GM12801 (cell line): ENCODE measurements around the gene TMEM9B.

Experiments used
- CTCF ChIP-seq: IDR thresholded peaks from one replicate; pipeline ENCODE4 v1.5.1; 2011; ENCODE audit warnings: control low read depth; ENCODE audit not compliant: insufficient read length; ENCODE audit errors: extremely low read depth

Gene TMEM9B

DNA sequence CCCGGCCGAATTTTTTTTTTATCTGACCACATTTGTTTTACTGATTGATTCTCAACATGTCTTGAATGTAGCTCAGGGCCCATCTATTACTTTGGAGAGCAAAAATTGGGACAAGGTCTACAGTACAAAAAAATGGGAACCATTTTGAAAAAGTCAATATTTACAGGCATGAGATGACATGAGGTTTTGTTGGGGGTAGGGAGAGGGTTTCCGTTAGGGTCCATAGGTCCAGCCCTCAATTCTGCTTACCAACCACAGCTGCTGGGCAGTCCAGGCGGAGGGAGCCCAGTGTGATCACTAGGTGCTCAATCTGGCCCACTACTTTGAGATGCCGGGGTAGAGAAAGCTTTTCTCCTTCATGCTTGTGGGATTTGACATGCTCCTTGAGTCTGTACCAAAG is 21.2 kb upstream of the TMEM9B start:
- TF ChIP-seq CTCF: no peak

GRCh38 chr11:8983552-8983951 is 19.3 kb upstream of the TMEM9B start:
- no peak for TF ChIP-seq CTCF

GRCh38 chr11:8980485-8980884 is 16.2 kb upstream of the TMEM9B start:
- no peak for TF ChIP-seq CTCF

- TF ChIP-seq CTCF: no peak
These were observed 8.9 kb upstream of the TMEM9B start for GRCh38 chr11:8973121-8973520.

- TF ChIP-seq CTCF: no peak
These were observed 7.7 kb upstream of the TMEM9B start for GRCh38 chr11:8971924-8972316.

GRCh38 chr11:8971196-8971923 is 7.1 kb upstream of the TMEM9B start:
- no peak for TF ChIP-seq CTCF

- TF ChIP-seq CTCF: no peak
These were observed 2.9 kb upstream of the TMEM9B start for GRCh38 chr11:8967184-8967583.
